Stimulated activated CD8-positive, alpha-beta memory T cell treated with anti-CD3 and anti-CD28 coated beads, Interleukin-4, amount 100 ng/mL, for 48 hours (primary cell): ENCODE data around the gene ZBTB25.

Experiments used
- DNase-seq: peaks from one replicate; pipeline ENCODE4 v3.0.0-alpha.2; 2020

ZBTB25 gene

DNA sequence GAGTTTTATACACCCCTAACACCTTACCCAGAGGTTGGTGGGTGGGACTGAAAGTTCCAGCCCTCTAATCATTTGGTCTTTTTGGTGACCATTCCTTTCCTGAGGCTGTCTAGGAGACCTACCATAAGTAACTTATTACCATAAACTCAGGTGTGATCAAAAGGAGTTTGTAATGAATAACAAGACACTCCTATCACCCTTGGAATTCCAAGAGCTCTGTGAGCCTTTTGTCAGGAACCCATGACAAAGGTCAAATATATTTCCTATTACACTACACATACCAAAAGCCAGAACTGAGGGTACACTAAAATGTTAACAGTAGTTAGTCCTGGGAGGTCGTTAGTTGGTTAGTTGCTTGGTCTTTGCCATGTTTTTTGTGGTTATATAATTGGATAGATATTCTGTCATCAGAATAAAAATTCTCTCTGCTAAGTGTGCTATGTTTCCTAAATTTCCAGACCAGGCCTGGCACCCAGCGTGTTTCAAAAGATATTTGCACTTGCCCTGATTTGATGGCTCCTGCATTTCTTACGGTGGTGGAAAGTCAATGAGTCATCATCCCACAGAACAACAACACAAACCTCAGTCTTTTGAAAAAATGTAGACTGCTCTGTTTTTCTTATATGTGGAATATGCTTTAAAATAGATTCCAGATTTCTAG, 65.3 kb downstream of the ZBTB25 start:
- DNase-seq: no peak

DNA sequence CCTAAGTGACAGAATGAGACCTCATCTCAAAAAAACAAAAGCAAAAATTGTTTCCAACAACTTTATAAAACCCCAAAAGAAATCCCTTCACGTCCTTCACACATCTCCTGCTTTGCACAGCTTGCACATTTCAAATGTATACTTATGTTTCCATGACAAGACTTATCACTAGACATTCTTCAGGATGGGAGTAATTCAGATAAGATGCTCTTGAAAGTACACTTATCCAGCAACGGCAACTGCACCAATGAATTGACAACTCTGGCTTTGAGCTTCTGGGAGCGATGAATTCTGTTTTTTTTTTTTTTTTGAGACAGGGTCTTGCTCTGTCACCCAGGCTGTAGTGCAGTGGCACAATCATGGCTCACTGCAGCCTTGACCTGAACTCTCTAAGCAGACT, 69.1 kb downstream of the ZBTB25 start:
- DNase-seq: no peak

DNA sequence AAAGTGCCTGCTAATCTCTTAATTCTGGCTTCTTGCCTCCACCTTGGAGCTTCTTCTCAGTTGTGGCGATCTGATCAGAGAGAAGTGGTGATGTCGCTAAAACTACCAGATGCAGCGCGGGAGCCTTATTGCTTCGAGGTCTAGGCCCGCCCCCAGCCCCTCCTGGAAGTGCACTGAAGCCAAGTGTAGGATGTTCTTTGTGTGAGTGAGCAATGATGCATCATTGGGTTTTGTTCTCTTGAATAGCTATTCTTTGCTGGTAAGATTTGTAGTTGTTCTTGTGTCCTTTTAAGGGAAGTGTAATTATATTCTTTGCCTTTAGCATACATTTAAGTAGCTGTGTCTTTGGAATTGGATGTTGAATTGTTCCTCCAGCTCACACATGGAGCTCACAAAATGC, 79.7 kb downstream of the ZBTB25 start:
- DNase-seq: peak; percentile 63

DNA sequence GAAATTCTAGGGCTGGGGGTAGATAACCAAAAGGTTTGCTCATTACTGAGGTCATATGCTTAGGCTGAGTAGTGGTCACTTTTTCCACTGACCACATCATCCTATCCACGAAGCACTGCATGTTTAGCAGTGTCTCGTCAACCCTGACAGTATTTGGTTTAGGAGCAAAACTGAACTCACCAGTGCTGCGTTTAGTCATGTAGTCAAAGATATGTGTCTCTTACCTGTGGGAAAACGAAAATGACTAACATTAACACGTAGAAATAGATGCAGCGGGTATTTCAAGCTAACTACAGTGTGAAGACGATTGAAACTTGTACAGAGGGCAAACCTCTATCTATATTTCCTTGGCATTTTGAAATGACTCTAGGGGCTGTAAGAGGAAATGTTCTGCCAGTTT, 80.9 kb downstream of the ZBTB25 start:
- DNase-seq: peak; percentile 36

DNA sequence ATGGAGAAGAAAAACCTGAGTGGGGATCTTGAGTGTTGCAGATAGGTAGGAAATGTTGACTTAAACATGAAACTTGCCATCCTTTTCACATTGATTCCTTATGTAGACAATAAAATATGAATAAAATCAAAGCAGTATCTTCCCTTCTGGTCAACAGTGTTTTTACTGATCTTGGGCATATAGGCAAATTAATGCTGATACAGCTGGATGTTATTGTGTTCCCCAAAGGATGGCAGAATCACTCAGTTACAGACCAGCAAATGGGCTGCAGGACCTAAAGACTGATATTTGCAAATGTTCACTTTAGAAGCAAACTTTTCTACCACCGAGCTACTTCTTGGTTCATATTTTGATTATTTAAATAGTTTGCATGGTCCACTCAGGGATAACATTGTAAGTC, 81.6 kb downstream of the ZBTB25 start:
- no peak for DNase-seq

DNA sequence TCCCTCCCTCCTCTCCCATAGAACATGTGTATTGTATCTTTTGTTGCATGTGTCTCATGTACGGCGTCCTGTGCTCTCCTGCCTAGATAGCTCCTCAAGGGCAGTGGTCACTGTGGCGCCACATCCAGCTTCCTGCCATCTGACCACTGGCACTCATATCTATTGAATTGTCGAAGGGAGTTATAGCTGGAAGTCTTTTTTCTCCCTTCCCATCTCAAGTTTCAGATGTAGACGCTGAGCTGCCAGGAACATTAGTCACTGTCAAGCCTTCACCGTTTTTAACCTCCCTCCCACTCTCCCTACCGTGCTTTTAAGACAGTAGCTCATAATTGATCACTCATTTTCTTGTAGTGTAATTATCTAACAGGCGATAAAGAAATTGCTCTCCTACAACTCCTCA, 82.5 kb downstream of the ZBTB25 start:
- no peak for DNase-seq

DNA sequence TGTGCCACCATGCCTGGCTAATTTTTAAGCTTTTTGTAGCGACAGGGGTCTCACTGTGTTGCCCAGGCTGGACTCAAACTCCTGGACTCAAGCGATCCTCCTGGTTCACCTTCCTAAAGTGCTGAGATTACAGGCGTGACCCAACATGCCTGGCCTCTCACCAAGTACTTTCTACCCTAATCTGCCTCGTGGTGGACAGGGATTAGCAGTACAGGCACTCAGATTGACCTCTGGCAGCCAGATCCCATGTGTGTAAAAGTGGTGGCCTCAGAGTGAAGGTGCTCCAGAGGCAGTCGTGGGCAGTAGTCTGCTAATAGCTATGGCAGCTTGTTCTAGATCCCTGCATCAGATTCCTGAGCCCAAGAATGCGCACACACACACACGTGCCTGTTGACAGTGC, 84.6 kb downstream of the ZBTB25 start:
- no peak for DNase-seq

DNA sequence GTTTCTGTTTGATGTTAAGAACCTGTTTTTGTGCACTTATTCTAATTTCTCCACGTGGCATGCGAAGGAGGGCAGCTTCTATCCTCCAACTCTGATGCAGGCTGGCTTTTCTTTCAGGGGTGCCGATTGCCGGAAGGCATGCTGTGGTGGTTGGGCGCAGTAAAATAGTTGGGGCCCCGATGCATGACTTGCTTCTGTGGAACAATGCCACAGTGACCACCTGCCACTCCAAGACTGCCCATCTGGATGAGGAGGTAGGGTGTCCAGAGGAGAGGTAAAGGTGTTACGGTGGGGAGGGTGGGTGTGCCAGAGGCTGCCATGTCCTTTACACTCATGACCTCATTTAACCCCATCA, 85.9 kb downstream of the ZBTB25 start:
- no peak for DNase-seq

DNA sequence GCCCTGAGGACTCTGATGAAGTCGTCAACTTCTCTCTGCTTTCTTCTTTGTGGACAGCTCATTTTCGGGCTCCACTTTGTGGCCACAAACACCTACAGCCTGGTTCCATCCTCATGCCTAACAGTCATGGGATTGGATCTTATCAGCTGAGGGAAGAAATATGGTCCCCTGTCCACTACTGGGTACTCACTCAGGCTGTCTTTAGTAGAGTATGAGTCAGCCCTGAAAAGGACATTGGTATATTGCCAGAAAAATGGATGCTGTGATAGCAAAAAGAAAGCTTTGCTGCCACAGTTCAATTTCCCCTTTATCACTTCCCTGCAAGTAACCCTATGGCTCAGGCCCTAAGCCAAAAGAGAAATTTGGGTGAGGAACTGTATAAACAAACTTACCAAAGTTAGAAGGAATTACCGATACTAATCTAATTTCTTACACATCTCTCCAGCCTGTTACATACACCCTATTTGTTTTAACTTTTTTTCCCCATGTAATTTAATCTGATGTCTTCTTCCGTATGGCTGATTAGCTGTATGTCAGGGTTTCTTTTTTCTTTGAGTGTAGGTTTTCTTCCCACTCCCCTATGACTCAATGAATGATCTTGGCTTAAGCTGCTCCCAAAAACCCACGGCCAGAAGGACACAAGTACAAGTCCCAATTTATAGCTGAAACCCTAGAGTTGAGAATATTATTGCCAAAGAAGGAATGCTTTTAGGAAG, 86.4 kb downstream of the ZBTB25 start:
- no peak for DNase-seq

DNA sequence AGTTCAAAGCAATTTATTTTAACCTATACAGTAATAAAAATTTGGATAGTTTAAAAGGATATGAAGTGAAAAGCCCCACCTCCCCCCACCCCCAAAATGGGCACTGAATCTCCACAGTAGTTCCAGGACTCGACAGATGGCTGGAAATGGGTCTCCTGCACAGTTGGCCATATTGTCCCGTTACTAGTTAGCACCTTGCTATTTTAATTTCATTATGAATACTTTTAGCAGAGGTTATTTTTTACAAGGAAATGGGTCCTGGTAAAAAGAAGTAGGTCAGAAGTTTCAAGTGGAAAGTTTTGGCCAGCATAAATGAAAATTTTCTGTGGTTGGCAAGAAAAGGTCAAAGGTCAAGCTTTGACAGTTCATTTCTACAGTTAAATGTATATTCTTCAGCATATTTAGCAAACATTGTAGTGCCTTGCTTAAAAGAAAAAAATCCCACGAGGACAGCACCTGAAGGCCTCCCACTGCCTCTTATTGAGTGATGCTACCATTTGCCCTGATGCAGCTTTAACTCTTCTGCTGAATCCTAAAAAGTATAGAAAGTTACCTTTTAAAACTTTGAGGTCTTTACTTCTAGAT, 87.2 kb downstream of the ZBTB25 start:
- no peak for DNase-seq

DNA sequence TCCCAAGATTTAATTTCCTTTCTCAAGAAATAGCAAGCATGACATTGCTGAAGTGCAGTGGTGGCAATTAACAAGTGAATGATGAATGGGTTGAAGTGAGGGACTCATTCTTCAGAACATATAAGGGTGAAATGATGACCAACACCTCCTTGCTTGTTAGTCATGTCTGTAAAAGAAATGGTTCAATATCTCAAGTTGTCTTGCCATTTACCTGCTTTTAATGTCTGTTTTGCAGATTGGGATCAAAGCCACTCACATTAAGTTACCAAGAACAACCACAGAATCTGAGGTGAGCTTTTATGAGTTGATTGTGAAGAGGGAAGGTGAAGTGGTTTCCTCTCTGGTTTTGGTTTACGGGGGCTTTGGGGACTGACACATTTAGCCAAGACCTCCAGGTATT, 91.4 kb downstream of the ZBTB25 start:
- no peak for DNase-seq

DNA sequence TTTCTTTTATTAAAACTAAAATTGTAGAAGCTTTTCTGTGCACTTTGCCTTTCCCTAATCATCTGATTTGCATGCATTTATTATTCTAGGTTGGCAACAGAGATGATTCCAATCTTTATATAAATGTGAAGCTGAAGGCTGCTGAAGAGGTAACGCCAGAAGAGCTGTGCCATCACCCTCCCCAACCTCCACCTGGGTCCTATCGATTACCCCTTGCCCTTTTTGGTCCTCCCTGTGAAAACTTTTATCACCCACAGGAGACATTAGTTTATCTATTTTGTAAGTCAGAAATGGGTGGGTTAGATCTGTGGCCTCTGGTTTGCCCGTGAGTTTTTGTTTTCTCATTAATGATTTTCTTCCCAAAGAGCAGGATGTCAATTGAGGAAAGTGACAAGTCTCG, 92.6 kb downstream of the ZBTB25 start:
- no peak for DNase-seq

DNA sequence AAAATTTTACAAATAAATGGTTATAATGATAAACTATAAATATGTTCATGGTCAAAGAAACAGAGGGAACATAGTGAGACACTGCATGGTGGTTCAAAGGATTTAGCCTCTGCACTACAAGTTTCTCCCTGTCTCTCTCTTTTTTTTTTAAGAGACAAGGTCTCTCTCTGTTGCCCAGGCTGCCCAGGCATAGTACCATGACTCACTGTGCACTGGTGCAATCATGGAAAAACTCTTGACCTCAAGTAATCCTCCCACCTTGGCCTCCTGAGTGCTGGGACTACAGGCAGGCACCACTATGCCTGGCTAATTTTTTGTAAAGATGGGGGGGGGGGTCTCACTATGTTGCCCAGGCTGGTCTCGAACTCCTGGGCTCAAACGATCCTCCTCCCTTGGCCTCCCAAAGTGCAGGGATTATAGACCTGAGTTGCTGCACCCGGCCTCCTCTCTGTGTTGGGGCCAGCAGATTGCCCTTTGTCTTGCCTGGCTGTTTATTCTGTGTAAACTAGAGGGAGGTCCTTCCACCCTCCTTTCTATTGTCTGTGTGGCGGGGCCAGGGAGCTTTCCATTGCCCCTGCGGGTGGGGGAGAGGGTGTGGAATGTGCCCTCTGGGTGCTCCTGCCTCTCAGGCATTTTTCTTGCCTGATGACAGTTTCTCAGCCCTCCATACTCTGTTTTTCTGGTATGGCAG, 93.4 kb downstream of the ZBTB25 start:
- no peak for DNase-seq

DNA sequence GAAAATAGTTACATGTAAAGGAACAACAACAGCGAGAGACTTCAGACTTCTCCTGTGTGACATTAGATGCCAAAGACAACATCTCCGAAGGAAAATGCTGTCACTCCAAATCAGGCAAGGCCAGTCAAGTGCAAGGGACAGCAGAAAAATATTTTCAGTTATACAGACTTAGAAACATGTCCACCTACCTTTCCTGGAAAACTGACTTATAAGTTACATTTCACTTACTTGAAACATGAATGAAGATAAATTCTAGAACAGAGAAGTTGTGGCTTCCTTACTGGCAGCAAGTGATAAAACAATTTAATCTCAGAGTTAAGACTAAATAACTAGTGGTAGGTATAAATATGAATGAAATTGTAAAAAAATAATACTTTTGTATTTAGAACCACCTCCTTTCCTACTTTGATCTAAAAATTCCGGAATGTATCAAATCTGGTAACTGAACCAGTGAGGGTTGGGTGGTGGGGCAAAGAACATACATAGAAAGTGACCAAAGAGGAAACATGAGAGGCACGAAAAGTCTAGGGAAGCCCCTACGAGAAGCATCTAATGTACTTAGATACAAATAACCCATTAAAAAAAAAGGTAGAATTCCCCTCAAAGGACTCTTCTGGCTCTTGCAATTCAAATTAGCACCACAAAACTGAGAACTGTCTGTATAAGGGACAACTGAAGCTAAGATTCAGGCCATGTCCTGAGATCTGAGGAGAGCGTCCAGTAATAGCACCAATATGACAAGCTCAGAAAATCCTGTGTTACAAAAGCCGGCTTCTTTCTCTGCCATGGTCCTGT, 94.3 kb downstream of the ZBTB25 start:
- no peak for DNase-seq

DNA sequence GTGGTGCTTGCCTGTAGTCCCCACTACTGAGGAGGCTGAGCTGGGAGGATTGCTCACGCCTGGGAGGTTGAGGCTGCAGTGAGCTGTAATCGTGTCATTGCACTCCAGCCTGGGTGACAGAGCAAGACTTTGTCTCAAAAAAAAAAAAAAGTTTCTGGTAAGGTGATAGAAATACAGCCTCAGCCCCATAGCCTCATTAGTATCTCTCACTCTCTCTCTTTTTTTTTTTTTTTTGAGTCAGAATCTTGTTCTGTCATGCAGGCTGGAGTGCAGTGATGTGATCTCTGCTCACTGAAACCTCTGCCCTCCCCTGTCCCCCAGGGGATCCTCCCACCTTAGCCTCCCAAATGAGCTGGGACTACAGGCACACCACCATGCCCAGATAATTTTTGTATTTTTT, 96.3 kb downstream of the ZBTB25 start:
- DNase-seq: no peak

DNA sequence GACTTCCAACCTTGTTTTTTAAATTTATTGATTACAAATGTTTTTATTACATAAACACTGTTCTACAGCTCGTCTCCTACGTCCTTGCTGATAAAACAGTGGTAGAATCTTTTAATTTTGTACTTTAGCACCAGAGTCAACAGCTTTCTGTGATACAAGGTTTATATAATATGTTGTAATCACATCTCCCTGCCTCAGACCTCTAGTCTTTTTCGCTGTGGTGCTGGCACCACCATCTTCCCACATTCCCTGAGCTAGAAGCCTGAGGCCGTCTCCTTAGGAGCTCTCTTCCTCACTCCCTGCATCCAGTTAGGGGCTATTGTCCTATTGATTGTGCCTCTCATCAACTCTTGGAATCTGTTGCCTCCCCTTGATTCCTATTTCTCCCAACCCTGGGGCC, 98.3 kb downstream of the ZBTB25 start:
- no peak for DNase-seq

DNA sequence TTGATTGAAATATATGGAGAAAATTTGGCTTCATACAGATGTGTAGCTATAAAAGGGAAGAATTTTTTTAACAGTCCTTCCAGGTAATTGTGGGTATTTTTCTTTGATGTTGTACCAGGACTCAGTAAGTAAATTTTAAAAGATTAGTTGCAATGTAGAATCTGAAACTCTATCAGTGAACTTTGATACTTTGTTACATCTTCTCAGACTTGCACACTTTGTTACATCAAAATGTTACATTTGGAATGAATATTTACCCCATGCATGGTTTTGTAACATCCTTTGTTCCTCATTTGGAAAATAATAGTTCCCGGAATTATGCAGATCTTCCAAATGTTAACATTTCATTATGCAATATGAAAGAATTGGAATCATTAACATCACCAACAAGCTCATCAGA, 101.7 kb downstream of the ZBTB25 start:
- no peak for DNase-seq

DNA sequence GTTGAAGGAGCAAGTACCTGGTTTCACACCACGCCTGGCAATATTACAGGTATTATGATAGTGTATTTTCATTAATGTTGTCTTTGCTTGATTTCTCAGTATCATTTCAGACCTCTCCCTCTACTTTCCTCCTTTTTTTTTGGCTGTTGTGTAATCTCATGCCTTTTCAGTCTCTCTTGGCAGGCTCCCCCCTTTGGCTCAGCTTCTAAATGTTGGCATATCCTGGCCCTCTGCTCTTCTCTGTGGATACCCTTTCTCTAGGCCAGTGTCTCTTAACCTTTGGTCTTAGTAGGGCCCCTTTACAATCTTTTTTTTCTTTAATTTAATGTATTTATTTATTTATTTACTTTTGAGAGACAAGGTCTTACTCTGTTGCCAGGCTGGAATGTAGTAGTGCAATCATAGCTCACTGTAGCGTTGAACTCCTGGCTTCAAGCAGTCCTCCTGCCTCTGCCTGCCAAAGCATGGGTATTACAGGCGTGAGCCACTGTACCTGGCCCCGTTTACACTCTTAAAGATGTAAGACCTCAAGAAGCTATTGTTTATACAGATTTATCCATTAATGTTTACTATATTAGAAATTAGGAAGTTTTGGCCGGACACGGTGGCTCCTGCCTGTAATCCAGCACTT, 102.7 kb downstream of the ZBTB25 start:
- DNase-seq: no peak
